B cell (primary cell): ENCODE measurements around the gene SLTM.

Experiments
- CTCF ChIP-seq: fragments of 200-600 bp; IDR thresholded peaks from one replicate; pipeline ENCODE4 v1.8.0; 2022; ENCODE audit warnings: antibody characterized with exemption, mild to moderate bottlenecking
- EZH2 ChIP-seq: IDR thresholded peaks from 2 replicates; pipeline ENCODE4 v1.6.1; 2012; ENCODE audit warnings: borderline replicate concordance, low read depth, mild to moderate bottlenecking, moderate library complexity, low read length; ENCODE audit not compliant: insufficient read depth, poor library complexity, severe bottlenecking

GRCh38 chr15:58876306-58877106, 57.0 kb downstream of the SLTM start:
- TF ChIP-seq EZH2: no peak
- TF ChIP-seq CTCF: no peak
